AG10803 (cell line): Measurements from ENCODE around the gene BCAS3.

Experiments used
- DNase-seq: peaks from one replicate; pipeline ENCODE4 v3.0.0; 2010; ENCODE audit warnings: low read depth
- H3K4me3 ChIP-seq: 2 replicates; pipeline ENCODE4 v1.5.1; 2011; ENCODE audit warnings: mild to moderate bottlenecking, low read length, control low read depth
- CTCF ChIP-seq: conservative IDR thresholded peaks from 2 replicates; pipeline ENCODE4 v1.5.1; 2011; ENCODE audit warnings: mild to moderate bottlenecking, low read length, control low read depth, inconsistent platforms

BCAS3 gene

GRCh38 chr17:61179380-61179806 is 501.7 kb downstream of the BCAS3 start:
- TF ChIP-seq CTCF: no peak
- H3K4me3 ChIP-seq: no peak overlapping the region
- DNase-seq: no peak

- DNase-seq: no peak
- H3K4me3 ChIP-seq: no peak overlapping the region
- TF ChIP-seq CTCF: no peak
These were observed 506.1 kb downstream of the BCAS3 start for GRCh38 chr17:61183793-61184192.

GRCh38 chr17:61185385-61185784 is 507.7 kb downstream of the BCAS3 start:
- no peak overlapping the region for H3K4me3 ChIP-seq
- no peak for DNase-seq
- no peak for TF ChIP-seq CTCF

- DNase-seq: no peak
- H3K4me3 ChIP-seq: no peak overlapping the region
- no peak for TF ChIP-seq CTCF
These were observed 509.4 kb downstream of the BCAS3 start for GRCh38 chr17:61187038-61187437.

GRCh38 chr17:61188081-61188480 is 510.4 kb downstream of the BCAS3 start:
- TF ChIP-seq CTCF: no peak
- H3K4me3 ChIP-seq: no peak overlapping the region
- DNase-seq: no peak

- no peak for TF ChIP-seq CTCF
- DNase-seq: no peak
- no peak overlapping the region for H3K4me3 ChIP-seq
These were observed 512.3 kb downstream of the BCAS3 start for GRCh38 chr17:61189968-61190367.

GRCh38 chr17:61196302-61196704 is 518.7 kb downstream of the BCAS3 start:
- H3K4me3 ChIP-seq: no peak overlapping the region
- peak; percentile 43 for DNase-seq
- TF ChIP-seq CTCF: no peak
